ENCODE results near the gene THSD4.

Gene THSD4

GRCh38 chr15:71248386-71248785, 133.1 kb downstream of the THSD4 start:
- WGBS: over 99% methylated on average over 3 of the region's 3 CpGs

DNA sequence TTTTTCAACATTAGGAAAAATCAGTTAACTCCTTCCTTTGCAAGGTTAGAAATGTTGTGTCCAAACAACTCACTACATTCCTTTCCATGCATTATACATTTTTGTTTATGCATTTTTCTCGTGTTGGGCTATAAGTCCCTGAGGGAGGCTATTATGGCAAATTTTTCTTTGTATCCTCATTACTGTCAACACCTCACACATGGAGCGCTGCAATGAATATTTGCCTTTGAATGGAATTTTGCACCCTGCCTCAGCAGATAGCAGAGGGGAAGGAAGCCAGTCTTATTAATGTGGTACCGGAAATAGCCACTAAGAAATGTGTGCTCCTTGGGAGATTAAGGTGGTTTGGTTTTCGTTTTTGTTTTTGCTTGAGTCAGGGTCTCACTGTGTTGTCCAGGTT, 134.7 kb downstream of the THSD4 start:
- Histone ChIP-seq H3K79me1 (replicated peaks; ENCODE audit: low read length, poor library complexity, severe bottlenecking) (peaks cover 5% of the 10 kb centered on the region), H2BK120ac (ENCODE audit: low read depth, low read length) (no peak overlapping the region), H3K14ac (ENCODE audit: low read length in 2 of 2) (no peak overlapping the region), H2BK12ac (ENCODE audit: low read length in 2 of 2) (no peak overlapping the region), H3K36me3 (ENCODE audit: control insufficient read depth in 1 of 2, insufficient read depth in 2 of 2, low read depth in 1 of 2, low read length in 2 of 2) (peaks cover 0 to 12% of the 10 kb centered on the region in 2 experiments), H2AK5ac (ENCODE audit: low read length, severe bottlenecking) (no peak overlapping the region), H2BK15ac (ENCODE audit: low read depth, poor library complexity, severe bottlenecking) (no peak overlapping the region), H3K4me1 (ENCODE audit: control insufficient read depth, insufficient read depth, low read depth, low read length) (no peaks in the 10 kb centered on the region), H3K27ac (ENCODE audit: low read length, poor library complexity, severe bottlenecking) (no peak overlapping the region), H3K4ac (ENCODE audit: low read depth in 1 of 2, low read length in 2 of 2) (no peak overlapping the region), H2AFZ (ENCODE audit: low read depth, low read length) (no peak overlapping the region), H2BK5ac (ENCODE audit: low read depth, low read length, poor library complexity, severe bottlenecking) (no peak overlapping the region), H3K9me3 (ENCODE audit: control insufficient read depth, low read length) (no peaks in the 10 kb centered on the region), H3K18ac (ENCODE audit: low read depth in 1 of 2, low read length in 2 of 2) (no peak overlapping the region), H4K8ac (ENCODE audit: low read length) (no peak overlapping the region), H4K91ac (ENCODE audit: low read length) (no peak overlapping the region), H3K4me2 (ENCODE audit: low read length, poor library complexity, severe bottlenecking) (no peak overlapping the region), H3K27me3 (ENCODE audit: control insufficient read depth in 1 of 2, insufficient read depth in 1 of 2, low read length in 2 of 2) (no peaks in the 10 kb centered on the region), H3K4me3 (ENCODE audit: insufficient read depth in 1 of 2, low read depth in 1 of 2, low read length in 2 of 2) (no peak overlapping the region), H3K9ac (ENCODE audit: low read length) (no peak overlapping the region), H3K23ac (ENCODE audit: low read length in 2 of 2) (no peak overlapping the region)
- DNase-seq: no peak
- WGBS: 67% methylated on average over 3 of the region's 4 CpGs

More at GRCh38 chr15:71248386-71248785, 133.1 kb downstream of the THSD4 start:
- Histone ChIP-seq H3K9me3 (ENCODE audit: control insufficient read depth, low read length) (no peaks in the 10 kb centered on the region), H4K8ac (ENCODE audit: low read length) (no peak overlapping the region), H2BK5ac (ENCODE audit: low read depth, low read length, poor library complexity, severe bottlenecking) (no peak overlapping the region), H3K4ac (ENCODE audit: low read depth in 1 of 2, low read length in 2 of 2) (no peak overlapping the region), H3K36me3 (ENCODE audit: control insufficient read depth in 1 of 2, insufficient read depth in 2 of 2, low read depth in 1 of 2, low read length in 2 of 2) (peaks cover 0 to 18% of the 10 kb centered on the region in 2 experiments), H3K23ac (ENCODE audit: low read length in 2 of 2) (no peak overlapping the region), H3K27ac (ENCODE audit: low read length, poor library complexity, severe bottlenecking) (no peak overlapping the region), H3K4me2 (ENCODE audit: low read length, poor library complexity, severe bottlenecking) (no peak overlapping the region), H3K9ac (ENCODE audit: low read length) (no peak overlapping the region), H3K18ac (ENCODE audit: low read depth in 1 of 2, low read length in 2 of 2) (no peak overlapping the region), H2BK15ac (ENCODE audit: low read depth, poor library complexity, severe bottlenecking) (no peak overlapping the region), H3K4me1 (ENCODE audit: control insufficient read depth, insufficient read depth, low read depth, low read length) (no peaks in the 10 kb centered on the region), H3K4me3 (ENCODE audit: insufficient read depth in 1 of 2, low read depth in 1 of 2, low read length in 2 of 2) (no peak overlapping the region), H3K27me3 (ENCODE audit: control insufficient read depth in 1 of 2, insufficient read depth in 1 of 2, low read length in 2 of 2) (no peaks in the 10 kb centered on the region), H4K91ac (ENCODE audit: low read length) (no peak overlapping the region), H3K79me1 (replicated peaks; ENCODE audit: low read length, poor library complexity, severe bottlenecking) (peaks cover 3% of the 10 kb centered on the region), H2AK5ac (ENCODE audit: low read length, severe bottlenecking) (no peak overlapping the region), H2AFZ (ENCODE audit: low read depth, low read length) (no peak overlapping the region), H3K14ac (ENCODE audit: low read length in 2 of 2) (no peak overlapping the region), H2BK12ac (ENCODE audit: low read length in 2 of 2) (no peak overlapping the region), H2BK120ac (ENCODE audit: low read depth, low read length) (no peak overlapping the region)
- no peak for DNase-seq

DNA sequence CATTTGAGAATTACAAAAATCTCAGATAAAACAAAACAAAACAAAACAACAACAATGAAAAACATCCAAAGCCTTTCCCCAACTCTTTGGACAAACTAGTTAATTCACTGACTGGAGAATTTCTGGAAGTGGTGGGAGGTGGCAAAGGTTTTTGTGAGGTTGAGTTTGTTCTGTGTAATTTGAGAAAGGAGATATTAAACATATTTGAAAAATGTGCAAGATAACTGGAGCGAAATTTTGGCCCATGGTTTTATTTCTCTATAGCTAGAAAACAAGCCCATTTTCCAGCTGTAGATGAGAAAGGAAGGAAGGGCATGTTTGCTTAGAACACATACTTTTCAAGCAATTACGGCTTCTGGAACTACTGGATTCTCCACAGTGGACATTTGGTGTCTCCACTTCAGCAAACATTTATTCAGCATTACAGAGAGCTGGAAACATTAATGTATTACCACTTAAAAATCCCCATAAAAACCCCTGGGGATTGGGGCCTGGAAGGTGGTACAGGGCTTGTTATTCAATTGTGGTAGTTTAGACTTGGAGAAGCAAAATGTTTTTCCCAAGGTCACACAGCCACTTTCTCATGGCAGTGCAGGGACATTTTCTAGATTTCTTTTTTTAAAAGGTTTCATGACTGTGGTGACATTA, 135.8 kb downstream of the THSD4 start:
- Histone ChIP-seq H3K18ac (ENCODE audit: low read depth in 1 of 2, low read length in 2 of 2) (no peak overlapping the region), H2BK5ac (ENCODE audit: low read depth, low read length, poor library complexity, severe bottlenecking) (no peak overlapping the region), H3K23ac (ENCODE audit: low read length in 2 of 2) (no peak overlapping the region), H3K27me3 (ENCODE audit: control insufficient read depth in 1 of 2, insufficient read depth in 1 of 2, low read length in 2 of 2) (no peaks in the 10 kb centered on the region), H3K9ac (ENCODE audit: low read length) (no peak overlapping the region), H3K79me1 (replicated peaks; ENCODE audit: low read length, poor library complexity, severe bottlenecking) (peaks cover 5% of the 10 kb centered on the region), H2BK15ac (ENCODE audit: low read depth, poor library complexity, severe bottlenecking) (no peak overlapping the region), H2BK120ac (ENCODE audit: low read depth, low read length) (no peak overlapping the region), H3K4me1 (ENCODE audit: control insufficient read depth, insufficient read depth, low read depth, low read length) (no peaks in the 10 kb centered on the region), H3K36me3 (ENCODE audit: control insufficient read depth in 1 of 2, insufficient read depth in 2 of 2, low read depth in 1 of 2, low read length in 2 of 2) (peaks cover 0 to 5% of the 10 kb centered on the region in 2 experiments), H3K4me3 (ENCODE audit: insufficient read depth in 1 of 2, low read depth in 1 of 2, low read length in 2 of 2) (no peak overlapping the region), H3K4ac (ENCODE audit: low read depth in 1 of 2, low read length in 2 of 2) (no peak overlapping the region), H4K8ac (ENCODE audit: low read length) (no peak overlapping the region), H3K4me2 (ENCODE audit: low read length, poor library complexity, severe bottlenecking) (no peak overlapping the region), H2AK5ac (ENCODE audit: low read length, severe bottlenecking) (no peak overlapping the region), H2AFZ (ENCODE audit: low read depth, low read length) (no peak overlapping the region), H2BK12ac (ENCODE audit: low read length in 2 of 2) (no peak overlapping the region), H3K14ac (ENCODE audit: low read length in 2 of 2) (no peak overlapping the region), H3K9me3 (ENCODE audit: control insufficient read depth, low read length) (no peaks in the 10 kb centered on the region), H3K27ac (ENCODE audit: low read length, poor library complexity, severe bottlenecking) (no peak overlapping the region), H4K91ac (ENCODE audit: low read length) (no peak overlapping the region)
- no peak for DNase-seq
- WGBS: no CpG with 5 or more reads among the region's 2 CpGs

- Histone ChIP-seq H3K9me3 (ENCODE audit: control insufficient read depth, low read length) (no peaks in the 10 kb centered on the region), H4K91ac (ENCODE audit: low read length) (no peak overlapping the region), H3K18ac (ENCODE audit: low read depth in 1 of 2, low read length in 2 of 2) (no peak overlapping the region), H3K9ac (ENCODE audit: low read length) (no peak overlapping the region), H2BK15ac (ENCODE audit: low read depth, poor library complexity, severe bottlenecking) (no peak overlapping the region), H4K8ac (ENCODE audit: low read length) (no peak overlapping the region), H2BK120ac (ENCODE audit: low read depth, low read length) (no peak overlapping the region), H2AFZ (ENCODE audit: low read depth, low read length) (no peak overlapping the region), H2BK12ac (ENCODE audit: low read length in 2 of 2) (no peak overlapping the region), H3K27ac (ENCODE audit: low read length, poor library complexity, severe bottlenecking) (no peak overlapping the region), H3K23ac (ENCODE audit: low read length in 2 of 2) (no peak overlapping the region), H3K4ac (ENCODE audit: low read depth in 1 of 2, low read length in 2 of 2) (no peak overlapping the region), H3K4me2 (ENCODE audit: low read length, poor library complexity, severe bottlenecking) (no peak overlapping the region), H3K36me3 (ENCODE audit: control insufficient read depth in 1 of 2, insufficient read depth in 2 of 2, low read depth in 1 of 2, low read length in 2 of 2) (peaks cover 0 to 4% of the 10 kb centered on the region in 2 experiments), H3K27me3 (ENCODE audit: control insufficient read depth in 1 of 2, insufficient read depth in 1 of 2, low read length in 2 of 2) (no peaks in the 10 kb centered on the region), H3K4me3 (ENCODE audit: insufficient read depth in 1 of 2, low read depth in 1 of 2, low read length in 2 of 2) (no peak overlapping the region), H2AK5ac (ENCODE audit: low read length, severe bottlenecking) (no peak overlapping the region), H3K4me1 (ENCODE audit: control insufficient read depth, insufficient read depth, low read depth, low read length) (no peaks in the 10 kb centered on the region), H2BK5ac (ENCODE audit: low read depth, low read length, poor library complexity, severe bottlenecking) (no peak overlapping the region), H3K79me1 (replicated peaks; ENCODE audit: low read length, poor library complexity, severe bottlenecking) (peaks cover 5% of the 10 kb centered on the region), H3K14ac (ENCODE audit: low read length in 2 of 2) (no peak overlapping the region)
- DNase-seq: peak; percentile 52
- WGBS: 87% methylated on average over 4 of the region's 4 CpGs
These were observed 136.3 kb downstream of the THSD4 start for GRCh38 chr15:71251584-71252043.
